Posterior cingulate gyrus (tissue), 11 donors: ENCODE data around the gene ABHD11.
A peak's percentile ranks its signal among the peaks of the same experiment; 100 is the strongest.
"Not testable (repeated sequence)": the region's sequence is repeated elsewhere in the genome, so short reads cannot be mapped to it uniquely, and the experiment has no call there.

Experiments
- DNase-seq, 10 donors: peaks; one replicate each; pipeline versions ENCODE4 v3.0.0 to v3.0.0-alpha.2; 2020 to 2021; ENCODE audit warnings: mixed read lengths in 3 of 10
- intact Hi-C: fragments of 100-400 bp; cut with DNase I; formaldehyde crosslinking; loops from one replicate; pipeline ENCODE4 v1.15.1; 2023

ABHD11 gene

DNA sequence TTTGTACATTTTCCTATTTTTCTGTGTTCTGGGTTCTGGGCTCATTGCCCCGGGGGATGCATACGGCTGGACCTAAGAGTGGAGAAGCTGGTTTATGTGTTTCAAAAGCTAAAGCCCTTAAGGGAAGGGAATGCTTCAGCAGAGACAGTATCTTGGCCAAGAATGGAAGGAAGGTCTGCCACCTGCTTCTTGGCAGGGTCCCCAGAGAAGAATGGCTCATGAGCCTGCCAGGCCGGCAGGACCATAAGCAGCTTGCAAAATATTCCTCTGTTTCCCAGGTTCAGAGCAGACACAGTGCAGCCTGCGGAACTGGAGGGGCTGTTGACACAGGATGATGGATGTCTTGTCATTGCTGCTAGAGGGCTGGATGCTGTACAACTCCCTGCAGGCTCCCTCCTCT lies 7.8 kb upstream of the ABHD11 start:
- intact Hi-C loops = no loop called here
- peak in 3 of 10 donors; percentile 23 to 85 (median 78) for DNase-seq

DNA sequence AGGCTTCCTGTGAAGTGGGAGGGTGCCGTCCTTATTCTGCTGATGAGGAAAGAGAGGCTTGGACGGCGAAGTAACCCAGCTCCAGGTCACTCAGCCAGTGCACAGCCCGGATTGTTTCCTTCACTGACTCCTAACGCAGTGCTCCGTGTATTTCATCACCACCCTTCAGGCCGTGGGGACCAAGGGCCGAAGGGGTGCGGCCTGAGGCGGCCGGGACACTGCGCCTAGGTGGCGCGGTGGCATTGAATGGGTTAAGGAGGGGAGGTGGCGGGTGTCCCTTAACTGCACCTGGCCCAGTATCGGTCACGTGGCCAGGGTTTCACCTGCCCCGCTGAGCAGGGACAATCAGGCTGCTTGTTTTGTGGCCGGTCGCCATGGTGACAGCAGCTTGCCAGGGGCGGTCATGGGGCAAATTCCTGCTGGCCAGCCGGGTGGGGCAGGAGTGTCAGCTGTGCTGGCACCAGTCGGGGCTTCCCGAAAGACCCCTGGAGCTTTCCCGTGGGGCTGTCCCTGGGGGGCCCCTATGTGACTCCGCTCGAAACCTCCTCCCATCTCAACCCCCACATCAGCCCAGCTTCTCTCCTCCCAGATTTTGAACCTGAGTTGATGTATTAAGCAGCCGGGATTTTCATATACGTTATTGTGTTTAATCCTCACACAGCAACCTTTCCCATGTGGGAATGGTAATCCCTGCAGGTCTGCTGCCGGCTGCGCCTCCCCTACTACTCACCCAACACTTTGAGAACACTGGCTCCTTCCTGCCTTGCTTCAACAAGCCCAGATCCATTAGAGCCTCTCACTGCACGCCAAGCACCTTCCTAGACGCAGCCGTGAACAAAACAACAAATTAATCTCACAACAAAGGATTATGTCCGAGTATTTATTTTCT lies 4.4 kb upstream of the ABHD11 start:
- intact Hi-C loops = no loop called here
- DNase-seq = peak in 6 of 10 donors; percentile 19 to 85 (median 34)

DNA sequence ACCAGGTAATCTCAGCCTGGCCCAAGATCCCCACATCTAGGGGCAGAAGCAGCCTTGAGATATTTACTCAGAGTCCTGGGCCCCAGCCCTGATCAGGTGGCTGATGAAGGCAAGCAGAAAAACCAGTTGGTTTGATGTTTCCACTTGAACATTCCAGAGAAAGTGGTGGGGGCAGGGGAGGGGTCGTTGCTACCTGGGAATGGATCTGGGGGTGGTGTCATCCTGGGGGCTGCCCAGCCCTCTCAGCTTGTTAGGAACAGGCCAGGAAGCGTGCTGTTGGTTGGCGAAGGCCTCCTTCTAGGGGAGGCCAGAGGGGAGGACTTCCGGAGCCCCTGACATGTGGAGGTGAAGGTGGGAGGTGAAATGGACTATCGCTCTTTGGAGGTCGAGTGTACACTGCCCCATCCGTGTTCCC lies 3.7 kb upstream of the ABHD11 start:
- DNase-seq = no peak
- intact Hi-C loops = no loop called here

DNA sequence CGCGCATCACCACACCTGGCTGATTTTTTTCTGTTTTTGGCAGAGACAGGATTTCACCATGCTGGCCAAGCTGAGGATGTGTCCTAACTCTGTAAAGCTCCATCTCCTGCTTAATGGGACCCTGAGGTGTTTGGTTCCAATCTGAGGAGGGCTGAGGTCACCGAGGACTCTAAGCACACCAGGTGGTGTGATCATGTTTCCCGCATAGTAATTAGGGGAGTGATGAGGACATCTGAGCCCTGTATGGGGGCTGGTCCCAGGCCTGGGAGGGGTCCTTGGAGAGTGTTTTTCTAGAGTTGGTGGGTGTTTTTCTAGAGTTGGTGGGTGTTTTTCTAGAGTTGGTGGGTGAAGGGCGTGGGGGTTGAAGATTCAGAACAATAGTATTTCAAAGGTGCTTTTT lies 3.0 kb upstream of the ABHD11 start:
- DNase-seq = peak in 1 of 10 donors; percentile 22
- intact Hi-C loops = no loop called here

DNA sequence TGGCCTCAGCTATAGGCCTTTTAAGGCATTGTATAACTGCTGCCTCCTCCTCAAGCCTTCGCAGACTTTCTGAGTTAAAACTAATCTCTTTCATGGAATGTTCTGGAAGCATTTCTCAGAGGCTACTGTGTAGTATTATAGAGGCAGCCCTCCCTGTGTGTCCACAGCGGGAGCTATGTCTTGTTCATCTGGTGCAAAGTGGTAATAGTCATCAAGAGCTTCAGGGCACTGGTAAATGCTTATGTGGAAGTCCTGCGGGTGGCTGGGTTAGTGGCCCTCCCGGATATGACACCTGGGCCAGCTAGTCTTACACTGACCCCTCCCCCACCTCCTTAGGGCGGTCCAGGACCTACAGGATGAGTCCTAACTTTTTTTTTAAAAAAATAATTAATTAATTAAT lies 2.2 kb upstream of the ABHD11 start:
- intact Hi-C loops = no loop called here
- no peak for DNase-seq

DNA sequence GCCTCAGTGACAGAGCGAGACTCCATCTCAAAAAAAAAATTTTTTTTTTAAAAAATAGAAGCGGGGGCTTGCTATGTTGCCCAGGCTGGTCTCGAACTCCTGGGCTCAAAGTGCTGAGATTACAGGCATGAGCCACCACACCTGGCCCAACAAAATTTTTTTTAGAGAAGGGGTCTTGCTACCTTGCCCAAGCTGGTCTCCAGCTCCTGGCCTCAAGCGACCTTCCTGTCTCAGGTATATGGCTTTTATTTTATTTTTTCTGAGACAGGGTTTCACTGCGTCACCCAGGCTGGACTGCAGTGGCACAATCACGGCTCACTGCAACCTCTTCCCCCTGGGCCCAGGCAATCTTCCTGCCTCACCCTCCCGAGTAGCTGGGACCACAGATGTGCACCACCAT lies 1.6 kb upstream of the ABHD11 start:
- DNase-seq = peak in 1 of 10 donors; percentile 44
- intact Hi-C loops = no loop called here

DNA sequence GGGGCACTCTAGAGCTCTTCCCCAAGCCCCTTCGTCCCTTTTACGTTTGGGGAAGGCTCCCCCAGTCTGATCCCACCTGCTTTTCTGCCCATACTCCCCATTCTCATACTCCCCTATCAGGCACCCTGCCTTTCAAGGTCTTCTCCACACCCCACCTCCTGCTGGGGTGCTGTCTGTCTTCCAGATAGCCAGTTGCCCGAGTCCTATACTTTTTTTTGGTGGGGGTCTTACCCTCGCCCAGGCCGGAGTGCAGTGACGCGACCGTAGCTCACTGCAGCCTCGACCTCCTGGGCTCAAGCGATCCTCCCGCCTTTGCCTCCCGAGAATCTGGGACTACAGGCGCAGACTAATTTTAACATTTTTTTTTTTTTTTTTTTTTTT lies 775 bp upstream of the ABHD11 start:
- intact Hi-C loops = loop anchor here (5.0 kb wide), 2 partner anchors 103 to 118 kb away; partner anchors contain the start of gene METTL27
- peak in 1 of 10 donors; percentile 70 for DNase-seq

DNA sequence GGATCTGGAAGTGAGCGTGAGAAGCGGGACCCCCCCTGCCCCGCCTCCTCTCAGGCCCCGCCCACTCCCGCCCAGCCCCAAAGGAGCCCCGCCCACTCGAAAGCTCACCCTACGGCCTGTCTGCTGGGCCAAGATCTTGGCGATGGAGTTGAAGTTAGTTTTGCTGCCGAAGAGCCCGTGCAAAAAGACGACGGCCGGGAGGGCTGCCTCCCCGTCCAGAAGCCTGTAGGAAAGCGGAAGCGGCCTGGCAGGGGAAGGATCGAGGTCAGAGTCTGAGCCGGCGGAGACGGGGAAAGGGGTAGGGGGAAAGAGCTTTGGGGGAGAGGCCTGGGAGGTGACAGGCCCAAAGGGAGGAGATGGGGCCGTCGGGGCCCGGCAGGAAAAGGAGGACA lies 386 bp downstream of the ABHD11 start:
- peak in 5 of 10 donors; percentile 32 to 84 (median 43) for DNase-seq
- intact Hi-C loops = loop anchor here (5.0 kb wide), 2 partner anchors 104 to 119 kb away; partner anchors contain the start of gene METTL27

DNA sequence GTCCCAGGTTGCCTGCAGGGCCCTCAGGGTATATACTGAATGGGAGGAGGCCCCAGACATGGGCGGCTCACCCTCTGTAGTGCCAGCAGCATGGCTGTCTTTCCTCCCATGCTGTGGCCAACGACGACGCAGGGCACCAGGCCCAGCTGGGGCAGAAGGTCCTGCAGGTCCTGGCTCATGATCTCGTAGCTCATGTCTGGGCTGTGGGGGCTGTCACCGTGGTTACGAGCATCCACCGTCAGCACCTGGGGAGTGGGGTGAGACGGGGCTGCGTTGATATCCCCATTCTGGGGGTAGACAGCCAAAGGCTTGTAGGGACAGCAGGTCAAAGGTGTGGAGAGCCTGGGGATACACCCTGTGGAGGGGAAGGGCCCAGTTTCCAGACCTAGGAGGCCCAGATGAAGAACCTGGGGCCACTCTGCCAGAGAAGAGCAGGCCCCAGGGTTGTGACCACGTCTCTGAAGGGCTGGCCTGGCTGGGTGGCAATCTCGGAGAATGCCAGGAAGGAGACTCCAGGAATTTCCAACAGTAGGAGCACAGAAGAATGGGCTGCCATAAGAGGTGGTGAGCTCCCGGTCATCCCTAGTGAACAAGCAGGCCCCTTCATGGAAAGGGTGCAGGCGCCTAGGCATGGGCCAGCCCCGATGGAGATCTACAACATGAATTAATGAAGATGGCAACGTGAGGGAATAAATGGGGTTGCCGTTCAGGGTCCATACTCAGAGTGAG lies 947 bp downstream of the ABHD11 start:
- no peak for DNase-seq
- intact Hi-C loops = loop anchor here (5.0 kb wide), 2 partner anchors 105 to 120 kb away; partner anchors contain the start of gene METTL27

DNA sequence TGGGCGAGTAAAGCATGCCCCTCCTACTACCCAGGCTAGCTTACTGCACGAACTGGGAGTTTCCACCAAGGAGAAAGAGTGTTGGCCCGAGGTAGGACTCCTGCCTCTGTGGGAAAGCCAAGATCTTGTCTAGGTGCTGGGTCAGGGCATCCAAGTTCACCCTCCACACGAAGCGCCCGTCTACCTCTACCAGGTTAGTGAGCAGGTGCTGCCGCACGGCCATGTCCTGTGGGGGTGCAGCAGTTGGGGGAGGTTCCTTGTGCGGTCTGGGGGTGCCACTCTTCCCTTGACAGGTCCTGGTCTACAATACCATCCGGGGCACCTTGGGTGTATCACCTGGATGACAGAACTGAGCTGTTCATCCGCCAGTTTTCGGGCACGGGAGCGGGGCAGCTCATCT lies 1.7 kb downstream of the ABHD11 start:
- intact Hi-C loops = loop anchor here (5.0 kb wide), 2 partner anchors 105 to 120 kb away; partner anchors contain the start of gene METTL27
- no peak for DNase-seq

DNA sequence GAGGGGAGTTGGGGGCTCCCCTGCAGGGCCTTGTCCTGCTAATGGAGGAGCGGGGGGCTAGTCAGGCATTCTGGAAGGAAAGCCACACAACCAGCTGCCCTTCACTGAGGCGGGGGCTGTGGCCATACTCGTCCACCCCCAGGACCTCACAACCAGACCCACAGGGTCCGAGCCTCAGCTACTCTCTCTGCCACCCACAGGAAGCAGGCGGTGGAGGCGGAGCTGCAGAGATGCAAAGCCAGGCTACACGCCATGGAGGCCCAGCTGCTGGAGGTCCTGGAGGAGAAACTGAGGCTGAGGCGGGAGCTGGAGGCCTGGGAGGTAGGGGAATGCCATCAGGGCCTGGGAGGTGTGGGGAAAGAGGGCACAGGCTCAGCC lies 3.1 kb downstream of the ABHD11 start:
- intact Hi-C loops = loop anchor here (5.0 kb wide), 2 partner anchors 107 to 122 kb away; partner anchors contain the start of gene METTL27

DNA sequence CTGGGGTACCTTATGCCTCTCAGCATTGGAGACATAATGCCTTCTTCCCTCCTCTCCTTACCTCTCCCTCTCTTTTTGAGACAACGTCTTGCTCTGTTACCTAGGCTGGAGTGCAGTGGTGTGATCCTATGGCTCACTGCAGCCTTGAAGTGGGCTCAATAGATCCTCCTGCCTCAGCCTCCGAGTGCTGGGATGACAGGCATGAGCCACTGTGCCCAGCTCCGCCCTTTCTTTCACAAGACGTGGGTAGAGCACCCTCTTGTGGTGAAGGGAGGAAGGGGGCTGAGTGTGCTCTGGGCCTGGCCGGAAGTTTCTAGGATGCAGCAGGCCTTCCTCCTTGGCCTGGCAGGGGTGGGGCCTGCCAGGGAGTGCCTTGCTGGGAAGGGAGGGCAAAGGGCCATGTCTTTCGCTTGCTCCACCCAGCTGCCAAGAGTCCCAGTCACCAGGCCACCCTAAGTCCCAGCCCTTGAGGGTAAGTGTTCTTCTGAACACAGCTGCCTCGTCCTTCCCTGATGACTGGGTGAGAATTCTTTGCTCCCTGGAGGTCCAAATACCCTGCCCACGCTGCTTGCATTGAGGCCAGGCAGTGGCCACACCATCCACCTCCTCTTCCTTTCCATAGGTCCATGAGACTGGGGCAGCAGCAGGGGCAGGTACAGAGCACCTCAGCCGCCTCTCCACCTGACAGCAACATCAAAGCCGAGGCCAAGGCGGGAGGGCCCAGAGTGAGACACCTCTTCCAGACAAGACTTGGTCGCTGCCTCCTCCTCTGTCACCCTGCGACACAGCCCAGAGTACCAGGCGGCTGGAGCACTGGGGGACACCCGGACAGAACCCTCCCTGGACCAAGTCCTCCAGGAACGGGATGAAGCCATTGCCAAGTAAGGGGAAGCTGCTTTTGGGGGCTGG lies 3.7 kb downstream of the ABHD11 start:
- intact Hi-C loops = loop anchor here (5.0 kb wide), 2 partner anchors 107 to 122 kb away; partner anchors contain the start of gene METTL27
- DNase-seq = peak in 6 of 10 donors; percentile 36 to 89 (median 50)

More for the DNA sequence above, 3.1 kb downstream of the ABHD11 start:
- no peak for DNase-seq

DNA sequence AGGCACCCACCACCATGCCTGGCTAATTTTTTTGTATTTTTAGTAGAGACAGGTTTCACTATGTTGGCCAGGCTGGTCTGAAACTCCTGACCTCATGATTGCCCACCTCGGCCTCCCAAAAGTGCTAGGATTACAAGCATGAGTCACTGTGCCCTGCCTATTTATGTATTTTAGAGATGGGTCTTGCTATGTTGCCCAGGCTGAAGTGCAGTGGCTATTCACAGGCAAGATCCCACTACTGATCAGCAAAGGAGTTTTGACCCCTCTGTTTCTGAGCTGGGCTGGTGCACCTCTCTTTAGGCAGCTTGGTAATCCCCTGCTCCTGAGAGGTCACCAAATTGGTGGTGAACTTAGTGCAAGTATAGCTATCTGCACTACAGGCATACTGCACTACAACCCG lies 6.2 kb downstream of the ABHD11 start:
- intact Hi-C loops = no loop called here
- peak in 1 of 10 donors; percentile 16 for DNase-seq

DNA sequence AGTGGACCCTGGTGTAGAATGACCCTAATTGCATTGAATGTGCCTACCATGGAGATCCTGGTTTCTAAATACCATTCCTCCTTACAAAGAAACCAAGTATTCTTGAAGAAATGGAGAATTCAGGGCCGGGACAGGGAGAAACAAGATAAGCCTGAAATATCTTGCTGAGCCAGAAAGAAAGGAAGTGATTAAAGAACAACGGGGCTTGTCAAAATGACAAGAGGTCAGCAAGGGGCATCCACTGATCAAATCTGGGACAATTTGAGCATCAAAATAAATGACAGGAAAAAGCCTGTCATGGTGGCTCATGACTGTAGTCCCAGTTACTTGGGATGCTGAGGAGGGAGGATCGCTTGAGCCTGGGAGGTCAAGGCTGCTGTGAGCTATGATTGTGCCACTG lies 8.1 kb downstream of the ABHD11 start:
- intact Hi-C loops = no loop called here
- peak in 1 of 10 donors; percentile 2 for DNase-seq

DNA sequence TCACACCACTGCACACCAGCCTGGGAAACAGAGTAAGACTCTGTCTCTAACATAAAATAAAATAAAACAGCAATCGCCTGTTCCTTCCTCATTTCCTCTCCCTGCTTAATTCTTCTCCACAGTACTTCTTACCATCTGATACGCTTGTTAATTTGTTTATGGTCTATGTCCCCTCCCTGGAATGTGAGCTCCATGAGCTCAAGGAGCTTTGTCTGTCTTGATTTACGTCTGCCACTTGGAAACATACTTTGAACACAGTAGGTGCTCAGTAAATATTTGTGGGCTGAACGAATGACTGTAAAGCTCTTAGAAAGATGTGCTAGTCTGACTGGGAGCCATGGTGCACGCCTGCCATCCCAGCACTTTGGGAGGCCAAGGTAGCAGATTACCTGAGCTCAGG lies 10.1 kb downstream of the ABHD11 start:
- intact Hi-C loops = no loop called here
- DNase-seq = peak in 1 of 10 donors; percentile 2

DNA sequence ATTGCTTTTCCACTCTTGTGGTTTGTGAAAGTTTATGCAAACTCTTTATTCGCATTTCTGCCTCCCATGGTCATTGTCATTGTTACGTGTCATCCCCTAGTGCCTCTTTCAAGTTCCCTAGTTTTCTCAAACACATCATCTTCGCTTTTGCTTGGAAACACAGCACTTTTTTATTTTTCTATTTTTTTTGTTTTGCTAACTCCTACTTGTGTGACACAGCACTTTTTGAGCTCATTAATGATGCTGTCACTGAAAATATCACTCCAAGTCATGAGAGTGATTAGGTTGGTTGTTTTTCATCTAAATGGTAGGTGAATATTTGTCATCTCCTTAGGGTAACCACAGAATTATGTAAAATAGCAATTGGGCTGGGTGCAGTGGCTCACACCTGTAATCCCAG lies 10.7 kb downstream of the ABHD11 start:
- DNase-seq = no peak
- intact Hi-C loops = no loop called here

DNA sequence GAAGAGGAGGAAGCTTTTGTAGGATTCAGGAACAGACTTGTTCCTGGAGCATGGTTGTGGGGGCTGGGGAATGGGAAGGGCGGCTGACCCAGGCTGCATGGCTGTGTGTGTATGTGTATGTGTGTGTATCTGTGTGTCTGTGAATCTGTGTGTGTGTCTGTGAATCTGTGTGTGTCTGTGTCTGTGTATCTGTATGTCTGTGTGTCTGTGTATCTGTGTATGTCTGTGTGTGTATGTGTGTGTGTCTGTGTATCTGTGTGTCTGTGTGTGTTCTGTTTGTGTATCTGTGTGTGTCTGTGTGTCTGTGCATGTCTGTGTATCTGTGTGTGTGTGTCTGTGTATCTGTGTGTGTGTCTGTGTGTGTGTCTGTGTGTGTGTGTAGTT lies 12.5 kb downstream of the ABHD11 start:
- intact Hi-C loops = no loop called here
- DNase-seq = no peak

DNA sequence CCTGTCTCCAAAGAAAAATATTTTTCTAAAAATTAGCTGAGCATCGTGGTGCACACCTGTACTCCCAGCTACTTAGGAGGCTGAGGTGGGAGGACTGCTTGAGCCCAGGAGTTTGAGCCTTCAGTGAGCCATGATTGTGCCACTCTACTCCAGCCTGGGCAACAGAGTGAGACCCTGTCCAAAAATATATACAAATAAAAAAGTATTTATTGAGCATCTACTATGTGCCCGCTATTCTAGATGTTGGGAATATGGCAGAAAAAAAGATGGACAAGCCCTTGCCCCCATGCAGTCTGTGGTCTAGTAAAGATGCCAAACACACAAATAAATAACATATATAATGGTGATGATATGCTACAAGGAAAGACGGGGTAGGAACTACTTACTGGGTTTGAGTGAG lies 14.8 kb downstream of the ABHD11 start:
- intact Hi-C loops = loop anchor here (5.0 kb wide), 1 partner anchor 57 kb away; the partner anchor contains the start of gene VPS37D
- no peak for DNase-seq

DNA sequence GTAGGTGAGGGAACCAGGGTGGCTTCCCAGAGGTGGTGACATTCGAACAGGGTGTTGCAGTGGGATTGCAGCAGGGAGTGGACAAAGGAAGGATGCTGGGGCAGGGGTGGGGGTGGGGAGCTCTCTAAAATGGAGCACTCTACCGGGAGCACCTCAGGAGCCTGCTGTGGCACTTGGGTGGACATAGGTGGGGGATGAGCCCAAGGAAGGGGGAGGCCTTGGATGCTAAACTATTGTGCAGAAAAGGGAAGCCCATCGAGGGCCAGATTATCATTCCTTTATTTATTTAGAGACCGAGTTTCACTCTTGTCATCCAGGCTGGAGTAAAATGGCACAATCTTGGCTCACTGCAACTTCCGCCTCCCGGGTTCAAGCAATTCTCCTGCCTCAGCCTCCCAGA lies 15.8 kb downstream of the ABHD11 start:
- intact Hi-C loops = loop anchor here (5.0 kb wide), 1 partner anchor 55 kb away; the partner anchor contains the start of gene VPS37D

DNA sequence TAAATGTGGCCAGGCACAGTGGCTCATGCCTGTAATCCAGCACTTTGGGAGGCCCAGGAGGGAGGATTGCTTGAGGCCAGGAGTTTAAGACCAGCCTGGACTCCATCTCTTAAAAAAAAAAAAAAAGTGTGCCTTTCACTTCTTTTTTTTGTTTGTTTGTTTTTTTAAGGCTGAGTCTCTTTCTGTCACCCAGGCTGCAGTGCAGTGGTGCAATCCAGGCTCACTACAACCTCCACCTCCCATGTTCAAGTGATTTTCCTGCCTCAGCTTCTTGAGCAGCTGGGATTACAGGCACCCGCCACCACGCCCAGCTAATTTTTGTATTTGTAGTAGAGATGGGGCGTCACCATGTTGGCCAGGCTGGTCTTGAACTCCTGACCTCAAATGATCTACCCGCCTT lies 16.4 kb downstream of the ABHD11 start:
- not testable (repeated sequence) for DNase-seq
- intact Hi-C loops = loop anchor here (5.0 kb wide), 1 partner anchor 55 kb away; the partner anchor contains the start of gene VPS37D

More for the DNA sequence above, 15.8 kb downstream of the ABHD11 start:
- DNase-seq = no peak
